Endothelial cell (in vitro differentiated cells): ENCODE results near the gene TWIST2. TPM values are rescaled to one million over a fixed set of nuclear protein-coding genes. Genes with fewer than 3 reads are reported as not detected.

Experiments used
- DNase-seq: peaks from one replicate; pipeline ENCODE4 v3.0.0; 2021; ENCODE audit warnings: low spot score
- H3K27ac Mint-ChIP-seq: one replicate; pipeline ENCODE4 v1.8.0; 2021; ENCODE audit warnings: mixed read lengths, inconsistent platforms; ENCODE audit not compliant: unreplicated experiment
- H3K27me3 Mint-ChIP-seq: one replicate; pipeline ENCODE4 v1.8.0; 2021; ENCODE audit warnings: mild to moderate bottlenecking, moderate library complexity, mixed read lengths, inconsistent platforms; ENCODE audit not compliant: unreplicated experiment
- H3K36me3 Mint-ChIP-seq: one replicate; pipeline ENCODE4 v1.8.0; 2021; ENCODE audit warnings: mild to moderate bottlenecking, low read depth, mixed read lengths, inconsistent platforms; ENCODE audit not compliant: unreplicated experiment
- H3K4me1 Mint-ChIP-seq: one replicate; pipeline ENCODE4 v1.8.0; 2021; ENCODE audit warnings: mild to moderate bottlenecking, mixed read lengths, inconsistent platforms; ENCODE audit not compliant: unreplicated experiment
- H3K4me3 Mint-ChIP-seq: one replicate; pipeline ENCODE4 v1.8.0; 2021; ENCODE audit warnings: mild to moderate bottlenecking, mixed read lengths, inconsistent platforms; ENCODE audit not compliant: unreplicated experiment
- H3K9me3 Mint-ChIP-seq: one replicate; pipeline ENCODE4 v1.8.0; 2021; ENCODE audit warnings: mixed read lengths, inconsistent platforms; ENCODE audit not compliant: unreplicated experiment
- CTCF ChIP-seq: fragments of 200-600 bp; sonication (generic); IDR thresholded peaks from one replicate; pipeline ENCODE4 v1.5.0; 2021; ENCODE audit warnings: antibody characterized with exemption; ENCODE audit not compliant: unreplicated experiment
- total RNA-seq: library from RNA; stranded (reverse); fragmentation: NEBNext Ultra II Directional; extraction: Animal tissue kit (Norgen Biotek cat#: 25700); gene quantifications from one replicate; pipeline ENCODE4 v1.2.1, GENCODE V29; 2021; ENCODE audit not compliant: unreplicated experiment

Gene TWIST2
- total RNA-seq, 1 donor from 2014 or later, result not detected

- DNase-seq, result no peak
- H3K27me3 Mint-ChIP-seq, result peaks cover 8% of the 10 kb centered on the region
Measured at GRCh38 chr2:238870261-238870660, 22.4 kb downstream of the TWIST2 start.

GRCh38 chr2:238872026-238872425 is 24.1 kb downstream of the TWIST2 start:
- no peak overlapping the region for H3K27ac Mint-ChIP-seq
- peaks cover 8% of the 10 kb centered on the region for H3K27me3 Mint-ChIP-seq
- DNase-seq, result no peak
- TF ChIP-seq CTCF, result no peak
- H3K4me1 Mint-ChIP-seq, result no peaks in the 10 kb centered on the region
- no peaks in the 10 kb centered on the region for H3K9me3 Mint-ChIP-seq
- peaks cover 3% of the 10 kb centered on the region for H3K36me3 Mint-ChIP-seq
- no peak overlapping the region for H3K4me3 Mint-ChIP-seq

More at GRCh38 chr2:238870261-238870660, 22.4 kb downstream of the TWIST2 start:
- no peaks in the 10 kb centered on the region for H3K9me3 Mint-ChIP-seq
- H3K27ac Mint-ChIP-seq, result no peak overlapping the region
- no peaks in the 10 kb centered on the region for H3K4me1 Mint-ChIP-seq
- H3K4me3 Mint-ChIP-seq, result no peak overlapping the region
- H3K36me3 Mint-ChIP-seq, result peaks cover 3% of the 10 kb centered on the region
- no peak for TF ChIP-seq CTCF

- no peak for TF ChIP-seq CTCF
- no peak overlapping the region for H3K4me3 Mint-ChIP-seq
- H3K27ac Mint-ChIP-seq, result no peak overlapping the region
- no peak for DNase-seq
- no peaks in the 10 kb centered on the region for H3K9me3 Mint-ChIP-seq
- H3K27me3 Mint-ChIP-seq, result peaks cover 5% of the 10 kb centered on the region
- H3K36me3 Mint-ChIP-seq, result peaks cover 3% of the 10 kb centered on the region
- H3K4me1 Mint-ChIP-seq, result no peaks in the 10 kb centered on the region
Measured at GRCh38 chr2:238872628-238873380, 24.9 kb downstream of the TWIST2 start.

- no peak for DNase-seq
- Mint-ChIP-seq H3K4me3 (no peak overlapping the region), H3K27ac (no peak overlapping the region), H3K9me3 (no peaks in the 10 kb centered on the region), H3K4me1 (no peaks in the 10 kb centered on the region), H3K27me3 (peaks cover 4% of the 10 kb centered on the region), H3K36me3 (peaks cover 3% of the 10 kb centered on the region)
- TF ChIP-seq CTCF, result no peak
Measured at GRCh38 chr2:238873381-238873801, 25.5 kb downstream of the TWIST2 start.

GRCh38 chr2:238873841-238874240 is 26.0 kb downstream of the TWIST2 start:
- no peak for DNase-seq
- H3K27ac Mint-ChIP-seq, result no peak overlapping the region
- peaks cover 2% of the 10 kb centered on the region for H3K27me3 Mint-ChIP-seq
- no peaks in the 10 kb centered on the region for H3K4me1 Mint-ChIP-seq
- TF ChIP-seq CTCF, result no peak
- no peak overlapping the region for H3K4me3 Mint-ChIP-seq
- peaks cover 3% of the 10 kb centered on the region for H3K36me3 Mint-ChIP-seq
- no peaks in the 10 kb centered on the region for H3K9me3 Mint-ChIP-seq
